Skeletal muscle satellite cell (primary cell): ENCODE measurements around the gene IPO11.

Experiments
- H3K27me3 ChIP-seq: 2 replicates; pipeline ENCODE4 v1.7.0; 2013; ENCODE audit warnings: low read length; ENCODE audit not compliant: control insufficient read depth, insufficient read depth
- H3K36me3 ChIP-seq: 2 replicates; pipeline ENCODE4 v1.7.0; 2013; ENCODE audit warnings: mild to moderate bottlenecking, control low read depth, low read length; ENCODE audit not compliant: insufficient read depth
- H3K4me1 ChIP-seq: 2 replicates; pipeline ENCODE4 v1.7.0; 2013; ENCODE audit warnings: low read length; ENCODE audit not compliant: control insufficient read depth, insufficient read depth
- H3K4me2 ChIP-seq: 2 replicates; pipeline ENCODE4 v1.7.0; 2013; ENCODE audit warnings: mild to moderate bottlenecking, low read length
- H3K4me3 ChIP-seq: 2 replicates; pipeline ENCODE4 v1.7.0; 2013; ENCODE audit warnings: low read length
- H3K9ac ChIP-seq: 2 replicates; pipeline ENCODE4 v1.7.0; 2013; ENCODE audit warnings: mild to moderate bottlenecking, low read depth, low read length, moderate library complexity
- H3K9me3 ChIP-seq: replicated peaks from 2 replicates; pipeline ENCODE4 v1.7.0; 2013; ENCODE audit warnings: mild to moderate bottlenecking, control low read depth, low read length

IPO11 gene

GRCh38 chr5:62450259-62450658 is 37.7 kb downstream of the IPO11 start:
- Histone ChIP-seq H3K36me3 (peaks cover 18% of the 10 kb centered on the region), H3K27me3 (no peaks in the 10 kb centered on the region), H3K9me3 (no peaks in the 10 kb centered on the region), H3K4me1 (no peaks in the 10 kb centered on the region), H3K4me2 (no peak overlapping the region), H3K9ac (no peak overlapping the region), H3K4me3 (no peak overlapping the region)

- no peaks in the 10 kb centered on the region for H3K9me3 ChIP-seq
- H3K27me3 ChIP-seq: no peaks in the 10 kb centered on the region
- H3K36me3 ChIP-seq: peaks cover 7% of the 10 kb centered on the region
- no peak overlapping the region for H3K4me3 ChIP-seq
- no peak overlapping the region for H3K9ac ChIP-seq
- H3K4me1 ChIP-seq: peaks cover 4% of the 10 kb centered on the region
- no peak overlapping the region for H3K4me2 ChIP-seq
These were observed 44.5 kb downstream of the IPO11 start for GRCh38 chr5:62457071-62457470.

GRCh38 chr5:62460578-62460983 is 48.0 kb downstream of the IPO11 start:
- no peaks in the 10 kb centered on the region for H3K27me3 ChIP-seq
- H3K4me2 ChIP-seq: no peak overlapping the region
- no peak overlapping the region for H3K9ac ChIP-seq
- H3K36me3 ChIP-seq: no peaks in the 10 kb centered on the region
- H3K4me3 ChIP-seq: no peak overlapping the region
- no peaks in the 10 kb centered on the region for H3K9me3 ChIP-seq
- peaks cover 4% of the 10 kb centered on the region for H3K4me1 ChIP-seq

- H3K4me3 ChIP-seq: no peak overlapping the region
- no peaks in the 10 kb centered on the region for H3K36me3 ChIP-seq
- no peak overlapping the region for H3K4me2 ChIP-seq
- H3K27me3 ChIP-seq: no peaks in the 10 kb centered on the region
- H3K9me3 ChIP-seq: no peaks in the 10 kb centered on the region
- H3K9ac ChIP-seq: no peak overlapping the region
- H3K4me1 ChIP-seq: peaks cover 13% of the 10 kb centered on the region
These were observed 49.0 kb downstream of the IPO11 start for GRCh38 chr5:62461561-62461960.

GRCh38 chr5:62465985-62466925 is 53.7 kb downstream of the IPO11 start:
- H3K4me1 ChIP-seq: peaks cover 16% of the 10 kb centered on the region

GRCh38 chr5:62473209-62473608 is 60.6 kb downstream of the IPO11 start:
- Histone ChIP-seq H3K27me3 (no peaks in the 10 kb centered on the region), H3K36me3 (peaks cover 6% of the 10 kb centered on the region), H3K4me1 (peaks cover 32% of the 10 kb centered on the region), H3K9ac (no peak overlapping the region), H3K4me3 (no peak overlapping the region), H3K9me3 (no peaks in the 10 kb centered on the region), H3K4me2 (no peak overlapping the region)

More at GRCh38 chr5:62465985-62466925, 53.7 kb downstream of the IPO11 start:
- Histone ChIP-seq H3K9ac (no peak overlapping the region), H3K4me3 (no peak overlapping the region), H3K27me3 (no peaks in the 10 kb centered on the region), H3K9me3 (no peaks in the 10 kb centered on the region), H3K36me3 (peaks cover 10% of the 10 kb centered on the region), H3K4me2 (no peak overlapping the region)

- H3K9ac ChIP-seq: no peak overlapping the region
- peaks cover 32% of the 10 kb centered on the region for H3K4me1 ChIP-seq
- H3K4me3 ChIP-seq: no peak overlapping the region
- no peak overlapping the region for H3K4me2 ChIP-seq
- no peaks in the 10 kb centered on the region for H3K9me3 ChIP-seq
- H3K36me3 ChIP-seq: no peaks in the 10 kb centered on the region
- H3K27me3 ChIP-seq: no peaks in the 10 kb centered on the region
These were observed 62.5 kb downstream of the IPO11 start for GRCh38 chr5:62475072-62475471.

GRCh38 chr5:62477801-62478200 is 65.2 kb downstream of the IPO11 start:
- no peaks in the 10 kb centered on the region for H3K9me3 ChIP-seq
- no peaks in the 10 kb centered on the region for H3K27me3 ChIP-seq
- H3K4me1 ChIP-seq: peaks cover 32% of the 10 kb centered on the region
- no peaks in the 10 kb centered on the region for H3K36me3 ChIP-seq
- no peak overlapping the region for H3K4me2 ChIP-seq
- H3K4me3 ChIP-seq: no peak overlapping the region
- H3K9ac ChIP-seq: no peak overlapping the region

- Histone ChIP-seq H3K9me3 (no peaks in the 10 kb centered on the region), H3K27me3 (no peaks in the 10 kb centered on the region), H3K4me2 (no peak overlapping the region), H3K4me3 (no peak overlapping the region), H3K9ac (no peak overlapping the region), H3K4me1 (no peaks in the 10 kb centered on the region), H3K36me3 (peaks cover 4% of the 10 kb centered on the region)
These were observed 71.0 kb downstream of the IPO11 start for GRCh38 chr5:62483556-62483955.

GRCh38 chr5:62486672-62487071 is 74.1 kb downstream of the IPO11 start:
- Histone ChIP-seq H3K4me3 (no peak overlapping the region), H3K36me3 (peaks cover 4% of the 10 kb centered on the region), H3K4me2 (no peak overlapping the region), H3K4me1 (no peaks in the 10 kb centered on the region), H3K9me3 (no peaks in the 10 kb centered on the region), H3K27me3 (no peaks in the 10 kb centered on the region), H3K9ac (no peak overlapping the region)

- Histone ChIP-seq H3K9ac (no peak overlapping the region), H3K4me2 (no peak overlapping the region), H3K4me3 (no peak overlapping the region), H3K4me1 (no peaks in the 10 kb centered on the region), H3K9me3 (no peaks in the 10 kb centered on the region), H3K36me3 (peaks cover 8% of the 10 kb centered on the region), H3K27me3 (no peaks in the 10 kb centered on the region)
These were observed 76.0 kb downstream of the IPO11 start for GRCh38 chr5:62488531-62488930.

- H3K4me2 ChIP-seq: no peak overlapping the region
- no peak overlapping the region for H3K9ac ChIP-seq
- H3K9me3 ChIP-seq: no peaks in the 10 kb centered on the region
- peaks cover 4% of the 10 kb centered on the region for H3K36me3 ChIP-seq
- H3K4me1 ChIP-seq: no peaks in the 10 kb centered on the region
- no peaks in the 10 kb centered on the region for H3K27me3 ChIP-seq
- no peak overlapping the region for H3K4me3 ChIP-seq
These were observed 76.9 kb downstream of the IPO11 start for GRCh38 chr5:62489471-62489870.
